Breast epithelium (tissue), 3 donors: ENCODE results near the gene CFAP100.

ENCODE experiments used
- POLR2AphosphoS5 ChIP-seq, 3 donors: sonication (generic); formaldehyde crosslinking; IDR thresholded peaks; one replicate each; pipeline ENCODE4 v1.6.1; 2017; ENCODE audit warnings: antibody characterized with exemption in 3 of 3
- TF ChIP-seq, protein P1 (sequence below), 3 donors: fragments of 450-650 bp; IDR thresholded peaks; one replicate each; pipeline ENCODE4 v1.5.1; 2016 to 2017; ENCODE audit warnings: antibody characterized with exemption in 3 of 3, mild to moderate bottlenecking in 3 of 3, moderate library complexity in 3 of 3

DNA sequence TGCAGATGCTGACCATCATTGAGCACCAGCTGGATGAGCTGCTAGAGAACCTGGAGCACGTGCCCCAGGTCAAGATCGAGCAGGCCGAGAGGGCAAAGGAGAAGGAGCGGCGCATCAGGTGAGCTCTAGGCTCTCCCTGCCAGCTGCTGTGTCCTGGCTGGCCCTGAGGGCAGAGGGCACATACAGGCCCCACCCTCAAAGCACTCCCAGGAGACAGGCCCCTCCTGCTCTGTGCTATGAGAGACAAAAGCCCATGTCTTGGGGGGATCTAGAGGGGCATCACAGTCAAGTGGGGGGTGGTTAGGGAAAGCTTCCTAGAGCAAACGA lies 39.5 kb downstream of the CFAP100 start:
- TF ChIP-seq POLR2AphosphoS5 (IDR thresholded peaks at IDR 0.05): no peak
- TF ChIP-seq, protein P1, sequence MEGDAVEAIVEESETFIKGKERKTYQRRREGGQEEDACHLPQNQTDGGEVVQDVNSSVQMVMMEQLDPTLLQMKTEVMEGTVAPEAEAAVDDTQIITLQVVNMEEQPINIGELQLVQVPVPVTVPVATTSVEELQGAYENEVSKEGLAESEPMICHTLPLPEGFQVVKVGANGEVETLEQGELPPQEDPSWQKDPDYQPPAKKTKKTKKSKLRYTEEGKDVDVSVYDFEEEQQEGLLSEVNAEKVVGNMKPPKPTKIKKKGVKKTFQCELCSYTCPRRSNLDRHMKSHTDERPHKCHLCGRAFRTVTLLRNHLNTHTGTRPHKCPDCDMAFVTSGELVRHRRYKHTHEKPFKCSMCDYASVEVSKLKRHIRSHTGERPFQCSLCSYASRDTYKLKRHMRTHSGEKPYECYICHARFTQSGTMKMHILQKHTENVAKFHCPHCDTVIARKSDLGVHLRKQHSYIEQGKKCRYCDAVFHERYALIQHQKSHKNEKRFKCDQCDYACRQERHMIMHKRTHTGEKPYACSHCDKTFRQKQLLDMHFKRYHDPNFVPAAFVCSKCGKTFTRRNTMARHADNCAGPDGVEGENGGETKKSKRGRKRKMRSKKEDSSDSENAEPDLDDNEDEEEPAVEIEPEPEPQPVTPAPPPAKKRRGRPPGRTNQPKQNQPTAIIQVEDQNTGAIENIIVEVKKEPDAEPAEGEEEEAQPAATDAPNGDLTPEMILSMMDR (IDR thresholded peaks at IDR 0.05): no peak
